GM15510 (cell line): ENCODE results near the gene CDKN2AIP.

ENCODE experiments used
- POLR2A ChIP-seq: IDR thresholded peaks from 3 replicates; pipeline ENCODE4 v1.6.1; 2011; ENCODE audit warnings: borderline replicate concordance; ENCODE audit not compliant: insufficient read length; ENCODE audit errors: extremely low read depth

The CDKN2AIP gene

GRCh38 chr4:183409483-183409882, 35.0 kb upstream of the CDKN2AIP start:
- no peak for TF ChIP-seq POLR2A

- TF ChIP-seq POLR2A, result no peak
Measured at GRCh38 chr4:183409934-183410333, 34.5 kb upstream of the CDKN2AIP start.

GRCh38 chr4:183411291-183411861, 33.1 kb upstream of the CDKN2AIP start:
- no peak for TF ChIP-seq POLR2A

GRCh38 chr4:183412821-183413220, 31.6 kb upstream of the CDKN2AIP start:
- no peak for TF ChIP-seq POLR2A

GRCh38 chr4:183413234-183414200, 30.9 kb upstream of the CDKN2AIP start:
- TF ChIP-seq POLR2A, result no peak

GRCh38 chr4:183416879-183417755, 27.3 kb upstream of the CDKN2AIP start:
- no peak for TF ChIP-seq POLR2A

- TF ChIP-seq POLR2A, result no peak
Measured at GRCh38 chr4:183422962-183423631, 21.3 kb upstream of the CDKN2AIP start.

- no peak for TF ChIP-seq POLR2A
Measured at GRCh38 chr4:183424109-183424744, 20.2 kb upstream of the CDKN2AIP start.

GRCh38 chr4:183426507-183426906, 17.9 kb upstream of the CDKN2AIP start:
- no peak for TF ChIP-seq POLR2A

GRCh38 chr4:183429489-183429888, 14.9 kb upstream of the CDKN2AIP start:
- TF ChIP-seq POLR2A, result no peak

GRCh38 chr4:183430317-183430993, 14.0 kb upstream of the CDKN2AIP start:
- TF ChIP-seq POLR2A, result no peak

GRCh38 chr4:183430994-183431347, 13.5 kb upstream of the CDKN2AIP start:
- no peak for TF ChIP-seq POLR2A

GRCh38 chr4:183431614-183432013, 12.8 kb upstream of the CDKN2AIP start:
- TF ChIP-seq POLR2A, result no peak
